Stimulated activated CD4-positive, alpha-beta T cell treated with anti-CD3 and anti-CD28 coated beads, Interleukin-1b, Interleukin-23, amount 100 ng/mL, for 24 hours (primary cell): ENCODE measurements around the gene ARHGAP29.
"Not testable (repeated sequence)": the region's sequence is repeated elsewhere in the genome, so short reads cannot be mapped to it uniquely, and the experiment has no call there.

Experiments used
- DNase-seq, 4 experiments: peaks; one replicate each; pipeline ENCODE4 v3.0.0-alpha.2; 2020; ENCODE audit warnings: low read depth in 4 of 4, low spot score in 1 of 4

ARHGAP29 gene

GRCh38 chr1:94180650-94181049 lies 56.7 kb downstream of the ARHGAP29 start:
- no peak for DNase-seq

GRCh38 chr1:94178901-94179300 lies 58.5 kb downstream of the ARHGAP29 start:
- DNase-seq = no peak

- no peak for DNase-seq
Observed at GRCh38 chr1:94169126-94169525, 68.3 kb downstream of the ARHGAP29 start.

DNA sequence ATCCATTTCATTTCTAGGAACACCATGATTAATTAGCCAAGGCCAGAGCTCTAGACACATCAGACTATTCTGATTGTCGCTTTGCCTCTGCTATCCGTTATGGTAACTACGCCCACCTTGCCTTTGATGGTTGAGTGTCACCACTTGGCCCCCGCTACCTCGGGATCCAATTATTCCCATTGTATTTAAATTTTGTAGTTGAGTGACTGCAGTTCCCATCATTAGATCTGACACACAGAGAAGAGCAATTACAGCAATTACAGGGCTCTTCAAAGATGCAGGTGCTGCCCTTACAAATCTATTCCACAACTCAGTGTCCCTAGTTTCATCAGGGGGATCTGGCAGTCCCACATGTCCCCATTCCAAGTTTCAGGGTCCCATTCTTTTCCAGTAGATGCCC lies 71.5 kb downstream of the ARHGAP29 start:
- no peak for DNase-seq

DNA sequence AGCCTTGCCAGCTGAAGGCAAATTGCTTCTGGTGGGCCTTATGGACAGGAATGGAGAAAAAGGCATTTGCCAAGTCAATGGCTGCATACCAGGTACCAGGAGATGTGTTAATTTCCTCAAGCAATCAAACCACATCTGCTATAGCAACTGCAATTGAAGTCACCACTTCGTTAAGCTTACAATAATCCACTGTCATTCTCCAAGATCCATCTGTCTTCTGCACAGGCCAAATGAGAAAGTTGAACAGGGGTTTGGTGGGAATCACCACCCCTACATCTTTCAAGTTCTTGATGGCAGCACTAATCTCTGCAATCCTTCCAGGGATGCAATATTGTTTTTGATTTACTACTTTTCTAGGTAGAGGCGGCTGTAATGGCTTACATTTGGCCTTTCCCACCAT lies 72.5 kb downstream of the ARHGAP29 start:
- not testable (repeated sequence) for DNase-seq

GRCh38 chr1:94164121-94164520 lies 73.3 kb downstream of the ARHGAP29 start:
- DNase-seq = not testable (repeated sequence)

GRCh38 chr1:94163249-94163648 lies 74.1 kb downstream of the ARHGAP29 start:
- not testable (repeated sequence) for DNase-seq

DNA sequence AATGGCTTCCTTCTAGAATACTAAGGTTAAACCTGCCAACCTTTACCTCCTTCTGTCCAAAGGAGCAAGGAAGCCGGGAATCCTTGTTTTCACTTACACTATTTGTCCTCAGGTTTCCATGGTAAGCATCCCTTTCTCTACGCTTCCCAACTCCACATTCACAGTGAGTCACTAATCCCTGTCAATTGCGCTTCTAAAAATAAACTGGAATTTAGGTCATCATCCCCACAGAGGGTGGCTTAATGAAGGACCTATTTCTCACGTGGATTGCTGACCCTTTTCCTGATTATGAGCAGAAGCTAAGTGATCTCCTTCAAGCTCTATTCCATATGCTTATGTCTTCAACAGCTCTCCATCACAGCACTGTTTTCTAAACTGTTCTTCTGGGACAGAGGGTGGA lies 76.6 kb downstream of the ARHGAP29 start:
- no peak for DNase-seq

- DNase-seq = no peak
Observed at GRCh38 chr1:94156096-94156625, 81.2 kb downstream of the ARHGAP29 start.

DNA sequence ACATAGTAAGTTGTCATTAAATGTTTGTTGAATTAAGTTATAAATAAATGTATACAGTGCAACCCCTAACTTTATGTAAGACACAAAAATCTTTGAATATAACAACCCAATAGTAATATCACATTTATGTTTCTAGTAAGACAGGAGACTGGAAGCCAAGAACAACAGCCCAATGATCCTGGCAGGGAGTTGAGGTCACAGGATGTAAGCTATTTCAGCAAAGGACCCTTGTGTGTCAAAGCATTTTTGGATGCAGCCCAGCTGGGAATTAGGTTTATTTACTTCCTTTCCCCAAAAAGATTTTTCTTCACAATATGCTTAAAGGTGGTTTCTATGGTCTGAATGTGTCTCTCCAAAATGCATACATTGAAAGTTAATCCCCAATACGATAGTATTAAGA lies 82.4 kb downstream of the ARHGAP29 start:
- no peak for DNase-seq

- DNase-seq = no peak
Observed at GRCh38 chr1:94153133-94153532, 84.3 kb downstream of the ARHGAP29 start.

DNA sequence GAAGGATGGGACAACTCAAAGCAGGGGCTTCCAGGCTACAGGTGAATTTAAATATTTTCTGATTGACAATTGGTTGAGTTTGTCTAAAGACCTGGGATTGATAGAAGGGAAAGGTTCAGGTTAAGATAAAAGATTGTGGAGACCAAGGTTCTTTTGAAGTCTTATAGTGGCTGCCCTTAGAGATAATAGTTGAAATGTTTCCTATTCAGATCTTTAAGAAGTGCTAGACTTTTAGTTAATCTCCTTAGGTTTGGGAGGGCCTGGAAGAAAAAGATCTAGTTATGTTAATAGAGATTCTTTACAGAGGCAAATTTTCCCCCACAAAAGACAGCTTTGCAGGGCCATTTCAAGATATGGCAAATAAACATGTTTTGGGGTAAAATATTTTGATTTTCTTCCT lies 88.2 kb downstream of the ARHGAP29 start:
- not testable (repeated sequence) for DNase-seq

- DNase-seq = no peak
Observed at GRCh38 chr1:94146273-94146672, 91.1 kb downstream of the ARHGAP29 start.

GRCh38 chr1:94144836-94145235 lies 92.5 kb downstream of the ARHGAP29 start:
- no peak for DNase-seq

GRCh38 chr1:94143809-94144176 lies 93.6 kb downstream of the ARHGAP29 start:
- DNase-seq = no peak

DNA sequence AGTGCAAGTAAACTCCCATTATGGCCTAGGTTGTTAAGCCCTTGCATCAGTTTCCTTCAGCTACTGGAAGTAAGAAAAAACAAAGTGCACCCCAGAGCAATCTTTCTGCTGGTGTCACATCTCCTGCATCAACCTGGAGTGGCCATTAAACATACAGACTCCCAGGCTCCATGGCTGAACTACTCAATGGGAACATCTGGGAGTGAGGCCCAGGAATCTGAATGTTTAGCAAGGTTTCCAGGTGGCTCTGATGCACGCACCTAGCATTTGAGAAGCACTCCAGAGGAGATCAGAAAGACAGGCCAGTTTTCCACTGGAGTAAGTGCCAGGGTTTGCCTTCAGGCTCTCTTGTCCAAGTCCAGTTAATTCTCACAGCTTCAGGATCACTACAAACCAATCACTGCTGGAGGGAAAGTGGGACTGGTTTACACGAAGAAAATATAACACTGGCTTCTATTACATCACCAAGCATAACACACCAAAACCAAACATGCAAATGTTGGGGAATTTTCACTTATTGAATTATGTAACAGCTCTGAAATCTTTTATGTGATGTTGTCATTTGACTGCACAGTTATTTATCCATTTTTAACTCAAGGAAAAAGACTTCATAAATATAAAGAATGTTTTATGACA lies 94.1 kb downstream of the ARHGAP29 start:
- DNase-seq = no peak

DNA sequence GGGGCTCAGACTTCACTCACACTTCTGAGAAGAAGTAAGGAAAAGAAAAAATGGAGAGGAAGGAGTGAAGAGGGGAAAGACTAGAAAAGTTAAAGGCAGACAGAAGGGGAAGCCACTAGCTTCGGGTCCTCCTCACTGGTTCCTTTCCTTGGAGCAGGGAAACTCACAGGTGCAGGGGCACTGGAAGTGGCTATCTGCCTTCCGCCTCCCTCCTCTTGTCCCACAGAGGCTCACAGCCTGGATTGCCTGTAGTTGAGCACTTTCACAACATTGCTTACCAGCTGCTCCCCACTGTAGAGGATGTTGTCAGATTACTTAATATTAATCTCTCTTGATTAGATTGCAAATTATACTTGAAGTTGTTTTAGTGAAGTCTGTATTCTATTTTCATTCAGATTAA lies 94.8 kb downstream of the ARHGAP29 start:
- no peak for DNase-seq

- no peak for DNase-seq
Observed at GRCh38 chr1:94142022-94142421, 95.4 kb downstream of the ARHGAP29 start.

- DNase-seq = no peak
Observed at GRCh38 chr1:94132111-94132510, 105.3 kb downstream of the ARHGAP29 start.

DNA sequence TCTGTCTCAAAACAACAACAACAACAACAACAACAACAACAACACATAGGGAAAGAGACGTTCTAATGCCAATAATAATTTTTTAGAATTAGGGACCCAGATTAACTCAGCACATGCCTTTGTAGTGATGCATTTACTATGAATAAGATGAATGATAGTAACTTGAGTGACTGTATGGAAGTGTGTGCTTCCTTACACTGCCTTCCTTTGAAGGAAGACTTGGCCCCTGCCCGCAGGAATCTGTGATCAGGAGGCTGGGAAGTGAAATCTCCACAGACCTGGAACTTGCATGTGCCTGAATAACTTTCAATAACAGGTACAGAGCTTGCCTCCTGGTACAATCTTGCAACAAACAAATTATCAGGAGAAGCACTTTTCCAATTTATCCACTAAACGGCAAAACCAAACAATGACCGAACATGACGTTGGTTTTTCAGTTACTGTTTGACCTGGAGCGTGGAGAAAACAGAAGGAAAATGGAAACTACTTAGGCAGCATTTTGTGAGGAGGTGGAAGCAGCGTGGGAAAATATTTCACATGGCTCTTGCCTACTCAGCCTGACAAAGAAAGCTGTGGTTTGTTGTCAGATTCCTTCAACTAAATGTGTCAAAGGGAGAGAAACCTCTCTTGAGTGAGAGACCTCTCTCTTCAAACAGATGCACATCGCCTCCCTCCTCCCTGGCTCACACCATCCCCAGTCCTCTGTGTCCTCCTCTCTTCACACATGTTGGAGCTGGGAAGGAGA lies 106.4 kb downstream of the ARHGAP29 start:
- no peak for DNase-seq

GRCh38 chr1:94126651-94127050 lies 110.7 kb downstream of the ARHGAP29 start:
- no peak for DNase-seq
